Upper lobe of right lung (tissue), 1 donor: ENCODE data around the gene CRYBG3. TPM values are rescaled to one million over a fixed set of nuclear protein-coding genes. Genes with fewer than 3 reads are reported as not detected.
A peak's percentile ranks its signal among the peaks of the same experiment; 100 is the strongest.

ENCODE experiments used
- ATAC-seq: fragments of 200-7000 bp; cut with Tn5 transposase; one replicate; pipeline ENCODE4 v1.9.1; 2020; ENCODE audit warnings: mild to moderate bottlenecking, moderate library complexity
- DNase-seq: peaks from one replicate; pipeline ENCODE4 v3.0.0-alpha.2; 2020
- H3K27ac ChIP-seq: fragments of 200-600 bp; one replicate; pipeline ENCODE4 v1.8.0; 2022
- H3K27me3 ChIP-seq: fragments of 200-600 bp; one replicate; pipeline ENCODE4 v1.8.0; 2022; ENCODE audit warnings: mild to moderate bottlenecking
- H3K36me3 ChIP-seq: fragments of 200-600 bp; one replicate; pipeline ENCODE4 v1.8.0; 2022
- H3K4me1 ChIP-seq: fragments of 200-600 bp; one replicate; pipeline ENCODE4 v1.8.0; 2022
- H3K4me3 ChIP-seq: fragments of 200-600 bp; one replicate; pipeline ENCODE4 v1.8.0; 2022; ENCODE audit warnings: mild to moderate bottlenecking
- H3K9me3 ChIP-seq: fragments of 200-600 bp; one replicate; pipeline ENCODE4 v1.8.0; 2022
- CTCF ChIP-seq: fragments of 200-600 bp; IDR thresholded peaks from one replicate; pipeline ENCODE4 v1.8.0; 2022; ENCODE audit warnings: antibody characterized with exemption
- intact Hi-C: fragments of 100-400 bp; cut with DNase I; formaldehyde crosslinking; loops from one replicate; pipeline ENCODE4 v1.11.0; 2022
- total RNA-seq: library from RNA; stranded (reverse); fragmentation: NEBNext Ultra II Directional; extraction: Animal tissue kit (Norgen Biotek cat#: 25700); gene quantifications from one replicate; pipeline ENCODE4 v1.2.1, GENCODE V29; 2021
- donor health status: DM: no; HTN: yes; CAD: no; lungs with severe emphysema.

CRYBG3 gene
- total RNA-seq, 1 donor from 2014 or later = 25.5 TPM

DNA sequence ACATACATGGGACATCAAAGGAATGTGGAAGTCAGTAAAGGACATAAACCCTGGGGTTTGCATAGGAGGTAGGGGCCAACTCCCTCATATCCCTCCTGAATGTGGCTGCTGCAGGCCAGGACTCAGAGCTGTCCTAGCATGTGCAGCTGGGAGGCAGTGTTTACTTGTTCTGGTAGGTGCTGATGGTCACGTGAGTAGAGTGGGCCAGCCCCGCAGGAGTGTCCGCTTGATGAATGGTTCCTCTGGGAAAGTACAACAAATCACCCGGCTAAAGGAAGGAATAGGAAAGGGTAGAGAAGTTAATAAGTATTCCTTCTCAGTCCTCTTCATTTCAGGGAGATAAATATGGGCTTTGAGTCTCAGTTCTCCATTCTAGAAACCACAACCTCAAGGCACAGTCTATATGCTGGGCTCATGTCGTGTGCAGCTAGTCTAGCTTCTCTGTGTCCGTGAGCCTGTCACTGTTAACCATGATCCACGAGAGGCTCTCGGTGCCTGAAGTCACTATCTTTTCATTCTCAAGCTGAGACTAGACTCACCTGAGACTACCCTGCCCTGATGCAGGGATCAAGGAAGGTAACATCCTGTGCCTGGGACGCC is 132.5 kb downstream of the CRYBG3 start:
- no peaks in the 10 kb centered on the region for H3K27me3 ChIP-seq
- H3K4me3 ChIP-seq = no peak overlapping the region
- no peaks in the 10 kb centered on the region for H3K4me1 ChIP-seq
- DNase-seq (no peak), ATAC-seq (peak; percentile 34)
- no peak overlapping the region for H3K27ac ChIP-seq
- no peak for TF ChIP-seq CTCF
- H3K9me3 ChIP-seq = no peaks in the 10 kb centered on the region
- H3K36me3 ChIP-seq = peaks cover 44% of the 10 kb centered on the region
- intact Hi-C loops = no loop called here

- intact Hi-C loops = no loop called here
- ATAC-seq (no peak), DNase-seq (no peak)
- H3K27me3 ChIP-seq = no peaks in the 10 kb centered on the region
- H3K36me3 ChIP-seq = peaks cover 26% of the 10 kb centered on the region
- TF ChIP-seq CTCF = no peak
- H3K27ac ChIP-seq = no peak overlapping the region
- no peak overlapping the region for H3K4me3 ChIP-seq
- no peaks in the 10 kb centered on the region for H3K4me1 ChIP-seq
- no peaks in the 10 kb centered on the region for H3K9me3 ChIP-seq
Measured at GRCh38 chr3:97956051-97956450, 134.2 kb downstream of the CRYBG3 start.

GRCh38 chr3:97957617-97958311 is 136.0 kb downstream of the CRYBG3 start:
- Histone ChIP-seq H3K36me3 (peaks cover 20% of the 10 kb centered on the region), H3K9me3 (no peaks in the 10 kb centered on the region), H3K27ac (no peak overlapping the region), H3K4me1 (no peaks in the 10 kb centered on the region), H3K4me3 (no peak overlapping the region), H3K27me3 (no peaks in the 10 kb centered on the region)
- ATAC-seq (peak; percentile 40), DNase-seq (no peak)
- TF ChIP-seq CTCF = no peak
- intact Hi-C loops = no loop called here

GRCh38 chr3:97958396-97958795 is 136.6 kb downstream of the CRYBG3 start:
- Histone ChIP-seq H3K27me3 (no peaks in the 10 kb centered on the region), H3K27ac (no peak overlapping the region), H3K4me1 (no peaks in the 10 kb centered on the region), H3K36me3 (peaks cover 16% of the 10 kb centered on the region), H3K4me3 (no peak overlapping the region), H3K9me3 (no peaks in the 10 kb centered on the region)
- intact Hi-C loops = no loop called here
- no peak for TF ChIP-seq CTCF
- no peak for ATAC-seq
- DNase-seq = no peak

DNA sequence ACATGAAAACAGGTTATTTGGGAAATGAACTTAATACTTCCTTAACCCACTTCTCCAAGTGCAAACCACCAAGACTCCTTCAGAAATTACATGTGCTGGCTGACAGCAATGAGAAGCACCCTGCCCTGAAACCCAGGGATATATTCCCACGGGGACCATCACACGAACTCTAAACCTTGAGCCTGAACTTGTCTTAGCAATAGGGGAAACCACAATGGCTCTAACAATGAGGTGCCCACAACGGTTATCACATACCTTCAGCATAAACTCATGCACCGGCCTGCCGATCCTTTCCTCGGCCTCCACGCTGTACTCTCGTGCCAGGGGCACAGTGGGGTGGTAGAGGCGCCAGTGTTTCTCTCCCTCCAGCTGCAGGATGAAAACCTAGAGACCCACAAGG is 137.0 kb downstream of the CRYBG3 start:
- no peak for DNase-seq
- no peak for TF ChIP-seq CTCF
- no peaks in the 10 kb centered on the region for H3K4me1 ChIP-seq
- peaks cover 15% of the 10 kb centered on the region for H3K36me3 ChIP-seq
- no peaks in the 10 kb centered on the region for H3K27me3 ChIP-seq
- no peak overlapping the region for H3K4me3 ChIP-seq
- no peak for ATAC-seq
- no peak overlapping the region for H3K27ac ChIP-seq
- no peaks in the 10 kb centered on the region for H3K9me3 ChIP-seq
- intact Hi-C loops = no loop called here
